ENCODE results near the gene TELO2.

TELO2 gene

DNA sequence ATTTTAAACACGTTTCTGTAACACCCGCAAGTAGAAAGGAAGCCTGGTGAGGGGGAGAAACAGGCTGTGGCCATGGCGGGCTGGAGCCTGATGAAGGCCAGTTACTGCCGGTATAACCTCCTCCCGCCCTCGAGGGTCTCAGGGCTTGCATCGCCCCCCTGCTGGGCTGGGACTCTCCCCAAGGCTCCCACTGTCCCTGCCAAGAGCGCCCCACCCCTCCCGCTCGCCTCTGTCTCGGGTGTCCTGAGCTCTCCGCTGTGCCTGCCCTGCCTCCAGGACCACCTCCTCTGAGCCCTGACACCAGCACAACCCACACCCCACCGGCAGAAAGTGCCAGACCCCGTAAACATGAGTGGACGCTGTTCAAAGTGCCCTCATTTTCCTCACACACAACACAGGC lies 59.0 kb downstream of the TELO2 start:
- TF ChIP-seq OSR1 (CRISPR knock-in tag; IDR thresholded peaks at IDR 0.05) (no peak), ZFP30 (CRISPR knock-in tag; IDR thresholded peaks at IDR 0.05) (no peak), PPARA (CRISPR knock-in tag; IDR thresholded peaks at IDR 0.05; ENCODE audit: borderline replicate concordance) (no peak), ISL1 (CRISPR knock-in tag; IDR thresholded peaks at IDR 0.05) (no peak), RARB (CRISPR knock-in tag; IDR thresholded peaks at IDR 0.05) (no peak)
- TF ChIP-seq, protein P1, sequence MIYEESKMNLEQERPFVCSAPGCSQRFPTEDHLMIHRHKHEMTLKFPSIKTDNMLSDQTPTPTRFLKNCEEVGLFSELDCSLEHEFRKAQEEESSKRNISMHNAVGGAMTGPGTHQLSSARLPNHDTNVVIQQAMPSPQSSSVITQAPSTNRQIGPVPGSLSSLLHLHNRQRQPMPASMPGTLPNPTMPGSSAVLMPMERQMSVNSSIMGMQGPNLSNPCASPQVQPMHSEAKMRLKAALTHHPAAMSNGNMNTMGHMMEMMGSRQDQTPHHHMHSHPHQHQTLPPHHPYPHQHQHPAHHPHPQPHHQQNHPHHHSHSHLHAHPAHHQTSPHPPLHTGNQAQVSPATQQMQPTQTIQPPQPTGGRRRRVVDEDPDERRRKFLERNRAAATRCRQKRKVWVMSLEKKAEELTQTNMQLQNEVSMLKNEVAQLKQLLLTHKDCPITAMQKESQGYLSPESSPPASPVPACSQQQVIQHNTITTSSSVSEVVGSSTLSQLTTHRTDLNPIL (CRISPR knock-in tag; IDR thresholded peaks at IDR 0.05; ENCODE audit: low read depth), result no peak
- ATAC-seq, result no peak

DNA sequence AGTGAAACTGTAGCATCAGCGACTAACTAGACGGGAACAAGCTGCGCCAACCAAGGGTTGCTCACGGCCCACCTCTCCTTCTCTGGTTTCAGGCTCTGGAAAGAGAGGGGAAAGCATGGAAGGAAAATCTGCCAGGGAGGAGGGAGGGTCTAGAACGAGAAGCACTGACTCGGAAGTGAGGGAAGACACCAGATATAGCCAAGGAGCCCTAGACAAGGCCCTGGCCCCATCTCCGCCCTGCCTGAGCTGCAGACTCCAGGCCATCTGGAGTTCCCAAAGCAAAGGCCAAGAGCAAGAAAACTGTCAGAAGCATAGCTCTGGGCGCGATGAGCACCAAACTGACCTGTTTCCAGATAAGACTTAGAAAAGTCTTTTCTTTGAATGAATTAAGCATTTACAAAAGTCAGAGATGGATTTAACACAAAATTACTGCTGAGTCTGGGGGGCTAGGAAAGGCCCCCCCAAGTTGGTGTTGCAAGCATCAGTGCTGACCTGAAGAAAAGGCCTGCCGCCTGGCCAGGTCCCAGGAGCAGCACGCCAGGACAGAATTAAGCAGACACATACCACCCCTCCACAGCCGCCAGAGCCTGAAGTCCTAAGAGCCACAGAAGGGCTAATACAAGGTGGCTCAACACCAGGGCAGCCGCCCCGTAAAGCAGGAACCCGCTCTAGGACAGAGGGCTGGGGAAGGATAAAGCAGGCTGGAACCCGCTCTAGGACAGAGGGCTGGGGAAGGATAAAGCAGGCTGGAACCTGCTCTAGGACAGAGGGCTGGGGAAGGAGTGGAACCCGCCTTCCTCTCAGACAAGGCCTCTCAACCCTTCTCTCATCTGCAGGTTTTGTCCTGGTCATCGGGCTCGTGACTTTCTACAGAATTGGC lies 61.0 kb downstream of the TELO2 start:
- no peak for ATAC-seq

DNA sequence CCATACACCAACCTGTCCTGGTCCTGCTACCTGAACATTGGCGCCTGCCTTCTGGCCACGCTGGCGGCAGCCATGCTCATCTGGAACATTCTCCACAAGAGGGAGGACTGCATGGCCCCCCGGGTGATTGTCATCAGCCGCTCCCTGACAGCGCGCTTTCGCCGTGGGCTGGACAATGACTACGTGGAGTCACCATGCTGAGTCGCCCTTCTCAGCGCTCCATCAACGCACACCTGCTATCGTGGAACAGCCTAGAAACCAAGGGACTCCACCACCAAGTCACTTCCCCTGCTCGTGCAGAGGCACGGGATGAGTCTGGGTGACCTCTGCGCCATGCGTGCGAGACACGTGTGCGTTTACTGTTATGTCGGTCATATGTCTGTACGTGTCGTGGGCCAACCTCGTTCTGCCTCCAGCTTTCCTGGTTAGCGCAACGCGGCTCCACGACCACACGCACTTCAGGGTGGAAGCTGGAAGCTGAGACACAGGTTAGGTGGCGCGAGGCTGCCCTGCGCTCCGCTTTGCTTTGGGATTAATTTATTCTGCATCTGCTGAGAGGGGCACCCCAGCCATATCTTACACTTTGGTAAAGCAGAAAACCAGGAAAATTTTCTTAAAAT lies 61.8 kb downstream of the TELO2 start:
- no peak for ATAC-seq
- TF ChIP-seq RARB (CRISPR knock-in tag; IDR thresholded peaks at IDR 0.05) (no peak), ISL1 (CRISPR knock-in tag; IDR thresholded peaks at IDR 0.05) (no peak), TOX (CRISPR knock-in tag; IDR thresholded peaks at IDR 0.05; ENCODE audit: borderline replicate concordance) (no peak), ZFP3 (CRISPR knock-in tag; IDR thresholded peaks at IDR 0.05) (no peak), TCF4 (CRISPR knock-in tag; IDR thresholded peaks at IDR 0.05; ENCODE audit: borderline replicate concordance) (no peak), BACH2 (CRISPR knock-in tag; IDR thresholded peaks at IDR 0.05; ENCODE audit: borderline replicate concordance) (no peak), ZFP30 (CRISPR knock-in tag; IDR thresholded peaks at IDR 0.05) (no peak)

More for the DNA sequence above, 61.0 kb downstream of the TELO2 start:
- TF ChIP-seq OSR1 (CRISPR knock-in tag; IDR thresholded peaks at IDR 0.05) (no peak), BACH2 (CRISPR knock-in tag; IDR thresholded peaks at IDR 0.05; ENCODE audit: borderline replicate concordance) (no peak), ISL1 (CRISPR knock-in tag; IDR thresholded peaks at IDR 0.05) (no peak), RARB (CRISPR knock-in tag; IDR thresholded peaks at IDR 0.05) (no peak)

- no peak for TF ChIP-seq ZFP3 (CRISPR knock-in tag; IDR thresholded peaks at IDR 0.05)
- TF ChIP-seq, protein P2, sequence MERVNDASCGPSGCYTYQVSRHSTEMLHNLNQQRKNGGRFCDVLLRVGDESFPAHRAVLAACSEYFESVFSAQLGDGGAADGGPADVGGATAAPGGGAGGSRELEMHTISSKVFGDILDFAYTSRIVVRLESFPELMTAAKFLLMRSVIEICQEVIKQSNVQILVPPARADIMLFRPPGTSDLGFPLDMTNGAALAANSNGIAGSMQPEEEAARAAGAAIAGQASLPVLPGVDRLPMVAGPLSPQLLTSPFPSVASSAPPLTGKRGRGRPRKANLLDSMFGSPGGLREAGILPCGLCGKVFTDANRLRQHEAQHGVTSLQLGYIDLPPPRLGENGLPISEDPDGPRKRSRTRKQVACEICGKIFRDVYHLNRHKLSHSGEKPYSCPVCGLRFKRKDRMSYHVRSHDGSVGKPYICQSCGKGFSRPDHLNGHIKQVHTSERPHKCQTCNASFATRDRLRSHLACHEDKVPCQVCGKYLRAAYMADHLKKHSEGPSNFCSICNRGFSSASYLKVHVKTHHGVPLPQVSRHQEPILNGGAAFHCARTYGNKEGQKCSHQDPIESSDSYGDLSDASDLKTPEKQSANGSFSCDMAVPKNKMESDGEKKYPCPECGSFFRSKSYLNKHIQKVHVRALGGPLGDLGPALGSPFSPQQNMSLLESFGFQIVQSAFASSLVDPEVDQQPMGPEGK (CRISPR knock-in tag; IDR thresholded peaks at IDR 0.05; ENCODE audit: borderline replicate concordance), result no peak
- TF ChIP-seq ZC3H10 (CRISPR knock-in tag; IDR thresholded peaks at IDR 0.05), result no peak
- TF ChIP-seq, protein P3, sequence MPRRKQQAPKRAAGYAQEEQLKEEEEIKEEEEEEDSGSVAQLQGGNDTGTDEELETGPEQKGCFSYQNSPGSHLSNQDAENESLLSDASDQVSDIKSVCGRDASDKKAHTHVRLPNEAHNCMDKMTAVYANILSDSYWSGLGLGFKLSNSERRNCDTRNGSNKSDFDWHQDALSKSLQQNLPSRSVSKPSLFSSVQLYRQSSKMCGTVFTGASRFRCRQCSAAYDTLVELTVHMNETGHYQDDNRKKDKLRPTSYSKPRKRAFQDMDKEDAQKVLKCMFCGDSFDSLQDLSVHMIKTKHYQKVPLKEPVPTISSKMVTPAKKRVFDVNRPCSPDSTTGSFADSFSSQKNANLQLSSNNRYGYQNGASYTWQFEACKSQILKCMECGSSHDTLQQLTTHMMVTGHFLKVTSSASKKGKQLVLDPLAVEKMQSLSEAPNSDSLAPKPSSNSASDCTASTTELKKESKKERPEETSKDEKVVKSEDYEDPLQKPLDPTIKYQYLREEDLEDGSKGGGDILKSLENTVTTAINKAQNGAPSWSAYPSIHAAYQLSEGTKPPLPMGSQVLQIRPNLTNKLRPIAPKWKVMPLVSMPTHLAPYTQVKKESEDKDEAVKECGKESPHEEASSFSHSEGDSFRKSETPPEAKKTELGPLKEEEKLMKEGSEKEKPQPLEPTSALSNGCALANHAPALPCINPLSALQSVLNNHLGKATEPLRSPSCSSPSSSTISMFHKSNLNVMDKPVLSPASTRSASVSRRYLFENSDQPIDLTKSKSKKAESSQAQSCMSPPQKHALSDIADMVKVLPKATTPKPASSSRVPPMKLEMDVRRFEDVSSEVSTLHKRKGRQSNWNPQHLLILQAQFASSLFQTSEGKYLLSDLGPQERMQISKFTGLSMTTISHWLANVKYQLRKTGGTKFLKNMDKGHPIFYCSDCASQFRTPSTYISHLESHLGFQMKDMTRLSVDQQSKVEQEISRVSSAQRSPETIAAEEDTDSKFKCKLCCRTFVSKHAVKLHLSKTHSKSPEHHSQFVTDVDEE (CRISPR knock-in tag; IDR thresholded peaks at IDR 0.05), result no peak
- TF ChIP-seq ZNF565 (CRISPR knock-in tag; conservative IDR thresholded peaks at IDR 0.05; ENCODE audit: low read depth), result no peak
- no peak for TF ChIP-seq ZNF70 (CRISPR knock-in tag; IDR thresholded peaks at IDR 0.05)
- TF ChIP-seq ZFP30 (CRISPR knock-in tag; IDR thresholded peaks at IDR 0.05), result no peak
- TF ChIP-seq CSDC2 (CRISPR knock-in tag; IDR thresholded peaks at IDR 0.05), result no peak
- no peak for TF ChIP-seq BACH2 (CRISPR knock-in tag; IDR thresholded peaks at IDR 0.05; ENCODE audit: borderline replicate concordance)
- no peak for TF ChIP-seq ISL1 (CRISPR knock-in tag; IDR thresholded peaks at IDR 0.05)
- no peak for TF ChIP-seq ARNTL (CRISPR knock-in tag; IDR thresholded peaks at IDR 0.05; ENCODE audit: borderline replicate concordance, low read depth)
- TF ChIP-seq ZNF8 (CRISPR knock-in tag; IDR thresholded peaks at IDR 0.05), result no peak
- TF ChIP-seq, protein P1 (CRISPR knock-in tag; IDR thresholded peaks at IDR 0.05; ENCODE audit: low read depth), result no peak
- TF ChIP-seq POU6F1 (CRISPR knock-in tag; IDR thresholded peaks at IDR 0.05; ENCODE audit: borderline replicate concordance, low read depth), result no peak
- ATAC-seq, result no peak
These were observed 63.1 kb downstream of the TELO2 start for GRCh38 chr16:1556254-1556653.
